Liver (tissue), 9 donors: Measurements from ENCODE around the gene CUL5. TPM values are rescaled to one million over a fixed set of nuclear protein-coding genes. Genes with fewer than 3 reads are reported as not detected.

ENCODE experiments used
- DNase-seq: peaks from one replicate; pipeline ENCODE4 v3.0.0-alpha.2; 2017; ENCODE audit warnings: low spot score
- H3K27ac ChIP-seq, 2 donors: one replicate each; pipeline ENCODE4 v1.7.0; 2013; ENCODE audit warnings: inconsistent platforms in 2 of 2, low read length in 2 of 2, control low read depth in 1 of 2, low read depth in 1 of 2, mild to moderate bottlenecking in 1 of 2
- H3K27me3 ChIP-seq, 4 donors: one replicate each; pipeline versions ENCODE4 v1.6.1 to v1.7.0; 2013; ENCODE audit warnings: low read length in 3 of 4, inconsistent platforms in 1 of 4, mild to moderate bottlenecking in 1 of 4, moderate library complexity in 1 of 4; ENCODE audit not compliant: control insufficient read depth in 4 of 4, insufficient read depth in 4 of 4
- H3K36me3 ChIP-seq, 4 donors: one replicate each; pipeline versions ENCODE4 v1.6.1 to v1.7.0; 2013; ENCODE audit warnings: low read length in 3 of 4, mild to moderate bottlenecking in 3 of 4, low read depth in 1 of 4, moderate library complexity in 1 of 4; ENCODE audit not compliant: control insufficient read depth in 4 of 4, insufficient read depth in 3 of 4
- H3K4me1 ChIP-seq, 4 donors: one replicate each; pipeline versions ENCODE4 v1.6.1 to v1.7.0; 2013; ENCODE audit warnings: low read length in 3 of 4, mild to moderate bottlenecking in 3 of 4, moderate library complexity in 1 of 4; ENCODE audit not compliant: control insufficient read depth in 4 of 4, insufficient read depth in 4 of 4
- H3K4me3 ChIP-seq, 3 donors: one replicate each; pipeline versions ENCODE4 v1.6.1 to v1.7.0; 2013; ENCODE audit warnings: low read length in 3 of 3, control low read depth in 1 of 3, low read depth in 1 of 3, mild to moderate bottlenecking in 1 of 3
- H3K9ac ChIP-seq, 2 donors: one replicate each; pipeline ENCODE4 v1.7.0; 2013; ENCODE audit warnings: low read length in 2 of 2, mild to moderate bottlenecking in 2 of 2, moderate library complexity in 2 of 2, control low read depth in 1 of 2, low read depth in 1 of 2
- H3K9me3 ChIP-seq, 4 donors: one replicate each; pipeline versions ENCODE4 v1.6.1 to v1.7.0; 2013; ENCODE audit warnings: low read length in 3 of 4; ENCODE audit not compliant: control insufficient read depth in 4 of 4
- ATF3 ChIP-seq: IDR thresholded peaks from 2 replicates; pipeline ENCODE4 v1.6.1; 2016; ENCODE audit warnings: antibody characterized with exemption
- CTCF ChIP-seq: fragments of 150-350 bp; IDR thresholded peaks from 2 replicates; pipeline ENCODE4 v1.5.1; 2017; ENCODE audit warnings: improper control_type of control experiment, low read depth, low read length; ENCODE audit not compliant: missing input control
- EGR1 ChIP-seq, 2 donors: IDR thresholded peaks; 2 replicates each; pipeline ENCODE4 v1.6.1; 2016 to 2018; ENCODE audit warnings: antibody characterized with exemption in 2 of 2, low read depth in 2 of 2
- FOXA1 ChIP-seq: IDR thresholded peaks from 2 replicates; pipeline ENCODE4 v1.6.1; 2016; ENCODE audit warnings: antibody characterized with exemption
- FOXA2 ChIP-seq: IDR thresholded peaks from 2 replicates; pipeline ENCODE4 v1.6.1; 2016; ENCODE audit warnings: antibody characterized with exemption
- GABPA ChIP-seq, 2 donors: IDR thresholded peaks in 1 of 2; conservative IDR thresholded peaks in 1 of 2; 2 replicates each; pipeline ENCODE4 v1.6.1; 2016; ENCODE audit warnings: antibody characterized with exemption in 2 of 2, mild to moderate bottlenecking in 1 of 2, moderate library complexity in 1 of 2
- HNF4A ChIP-seq, 2 donors: conservative IDR thresholded peaks; 2 replicates each; pipeline ENCODE4 v1.6.1; 2016; ENCODE audit warnings: antibody characterized with exemption in 2 of 2, mild to moderate bottlenecking in 2 of 2
- HNF4G ChIP-seq: IDR thresholded peaks from 2 replicates; pipeline ENCODE4 v1.6.1; 2016; ENCODE audit warnings: antibody characterized with exemption
- JUND ChIP-seq, 2 donors: IDR thresholded peaks; 2 replicates each; pipeline ENCODE4 v1.6.1; 2016; ENCODE audit warnings: antibody characterized with exemption in 2 of 2
- MAX ChIP-seq: IDR thresholded peaks from 2 replicates; pipeline ENCODE4 v1.6.1; 2016; ENCODE audit warnings: antibody characterized with exemption
- NR2F2 ChIP-seq: IDR thresholded peaks from 2 replicates; pipeline ENCODE4 v1.6.1; 2016; ENCODE audit warnings: antibody characterized with exemption
- RAD21 ChIP-seq, 2 donors: IDR thresholded peaks; 2 replicates each; pipeline ENCODE4 v1.6.1; 2016; ENCODE audit warnings: antibody characterized with exemption in 2 of 2, mild to moderate bottlenecking in 2 of 2
- RXRA ChIP-seq, 2 donors: IDR thresholded peaks; 2 replicates each; pipeline ENCODE4 v1.6.1; 2017 to 2018; ENCODE audit warnings: antibody characterized with exemption in 2 of 2, mild to moderate bottlenecking in 1 of 2
- SP1 ChIP-seq: IDR thresholded peaks from 2 replicates; pipeline ENCODE4 v1.6.1; 2018; ENCODE audit warnings: antibody characterized with exemption, mild to moderate bottlenecking
- TAF1 ChIP-seq: conservative IDR thresholded peaks from 2 replicates; pipeline ENCODE4 v1.6.1; 2016; ENCODE audit warnings: antibody characterized with exemption, mild to moderate bottlenecking
- YY1 ChIP-seq: IDR thresholded peaks from 2 replicates; pipeline ENCODE4 v1.6.1; 2016; ENCODE audit warnings: antibody characterized with exemption, mild to moderate bottlenecking
- ZBTB33 ChIP-seq: IDR thresholded peaks from 2 replicates; pipeline ENCODE4 v1.6.1; 2016; ENCODE audit warnings: antibody characterized with exemption
- WGBS: extraction: QIAGEN DNeasy Blood & Tissue Kit; methylation state at CpG from one replicate; pipeline ENCODE4 v1.1.7; 2013; 5-methylcytosine and 5-hydroxymethylcytosine counted together
- polyA plus RNA-seq, 2 donors: library from polyadenylated mRNA; stranded (reverse) in 1 of 2; unstranded in 1 of 2; fragments of 200-250 nt in 1 of 2; fragments of >200 nt in 1 of 2; fragmentation: Nextera tagmentation in 1 of 2; extraction: Ambion mirVana in 1 of 2; gene quantifications; one replicate each; pipeline versions ENCODE4 v1.2.1 to v1.2.3, GENCODE V29; 2013 to 2015
- total RNA-seq, 2 donors: library from RNA; depleted of rRNA; stranded (reverse); fragments of >200 nt; gene quantifications; one replicate each; pipeline ENCODE4 v1.2.3, GENCODE V29; 2014
- TF ChIP-seq, protein P1 (sequence below): IDR thresholded peaks from 2 replicates; pipeline ENCODE4 v1.6.1; 2016; ENCODE audit warnings: antibody characterized with exemption, mild to moderate bottlenecking
- donor health status: healthy.
- donor health status: healthy.
- donor health status: healthy.
- donor health status: healthy.
- donor health status: healthy.

Gene CUL5
- total and polyA plus RNA-seq, 4 donors = 5.6 to 21.1 (median 12.9) TPM

DNA sequence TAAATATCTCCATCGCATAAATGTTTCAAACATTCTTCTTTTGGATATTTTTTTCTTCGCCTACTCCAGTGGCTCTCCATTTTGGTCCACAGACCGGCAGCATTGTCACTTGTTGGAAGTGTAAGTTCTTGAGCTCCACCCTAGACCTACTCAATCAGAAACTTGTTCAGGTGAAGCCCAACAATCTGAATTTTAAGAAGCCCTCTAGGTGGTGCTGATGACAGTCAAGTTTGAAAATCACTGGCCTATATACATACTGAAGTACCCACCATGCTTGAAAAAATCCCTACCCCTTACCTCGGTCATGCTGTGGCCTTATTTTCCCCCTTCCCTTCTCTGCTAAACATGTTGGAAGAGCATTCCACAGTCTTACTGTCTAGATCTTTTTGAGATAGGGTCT lies 102.4 kb downstream of the CUL5 start:
- Histone ChIP-seq H3K9ac (no peak overlapping the region), H3K27ac (no peak overlapping the region), H3K4me3 (no peak overlapping the region), H3K27me3 (no peaks in the 10 kb centered on the region), H3K9me3 (no peaks in the 10 kb centered on the region), H3K36me3 (no peaks in the 10 kb centered on the region), H3K4me1 (peaks cover 0 to 11% (median 6%) of the 10 kb centered on the region in 4 donors)
- no peak for TF ChIP-seq RAD21 (IDR thresholded peaks at IDR 0.05)
- TF ChIP-seq ATF3 = no peak
- no peak for TF ChIP-seq TAF1
- TF ChIP-seq HNF4A (conservative IDR thresholded peaks at IDR 0.05) = no peak
- no peak for TF ChIP-seq ZBTB33
- no peak for TF ChIP-seq EGR1 (IDR thresholded peaks at IDR 0.05; ENCODE audit: low read depth in 2 of 2)
- TF ChIP-seq JUND (IDR thresholded peaks at IDR 0.05) = no peak
- TF ChIP-seq YY1 = no peak
- TF ChIP-seq HNF4G = no peak
- no peak for TF ChIP-seq RXRA (IDR thresholded peaks at IDR 0.05)
- no peak for TF ChIP-seq FOXA1
- no peak for TF ChIP-seq MAX
- TF ChIP-seq GABPA (IDR thresholded peaks at IDR 0.05 in 1 of 2, conservative IDR thresholded peaks at IDR 0.05 in 1 of 2) = no peak
- TF ChIP-seq CTCF = no peak
- no peak for TF ChIP-seq SP1
- TF ChIP-seq, protein P1, sequence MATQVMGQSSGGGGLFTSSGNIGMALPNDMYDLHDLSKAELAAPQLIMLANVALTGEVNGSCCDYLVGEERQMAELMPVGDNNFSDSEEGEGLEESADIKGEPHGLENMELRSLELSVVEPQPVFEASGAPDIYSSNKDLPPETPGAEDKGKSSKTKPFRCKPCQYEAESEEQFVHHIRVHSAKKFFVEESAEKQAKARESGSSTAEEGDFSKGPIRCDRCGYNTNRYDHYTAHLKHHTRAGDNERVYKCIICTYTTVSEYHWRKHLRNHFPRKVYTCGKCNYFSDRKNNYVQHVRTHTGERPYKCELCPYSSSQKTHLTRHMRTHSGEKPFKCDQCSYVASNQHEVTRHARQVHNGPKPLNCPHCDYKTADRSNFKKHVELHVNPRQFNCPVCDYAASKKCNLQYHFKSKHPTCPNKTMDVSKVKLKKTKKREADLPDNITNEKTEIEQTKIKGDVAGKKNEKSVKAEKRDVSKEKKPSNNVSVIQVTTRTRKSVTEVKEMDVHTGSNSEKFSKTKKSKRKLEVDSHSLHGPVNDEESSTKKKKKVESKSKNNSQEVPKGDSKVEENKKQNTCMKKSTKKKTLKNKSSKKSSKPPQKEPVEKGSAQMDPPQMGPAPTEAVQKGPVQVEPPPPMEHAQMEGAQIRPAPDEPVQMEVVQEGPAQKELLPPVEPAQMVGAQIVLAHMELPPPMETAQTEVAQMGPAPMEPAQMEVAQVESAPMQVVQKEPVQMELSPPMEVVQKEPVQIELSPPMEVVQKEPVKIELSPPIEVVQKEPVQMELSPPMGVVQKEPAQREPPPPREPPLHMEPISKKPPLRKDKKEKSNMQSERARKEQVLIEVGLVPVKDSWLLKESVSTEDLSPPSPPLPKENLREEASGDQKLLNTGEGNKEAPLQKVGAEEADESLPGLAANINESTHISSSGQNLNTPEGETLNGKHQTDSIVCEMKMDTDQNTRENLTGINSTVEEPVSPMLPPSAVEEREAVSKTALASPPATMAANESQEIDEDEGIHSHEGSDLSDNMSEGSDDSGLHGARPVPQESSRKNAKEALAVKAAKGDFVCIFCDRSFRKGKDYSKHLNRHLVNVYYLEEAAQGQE = no peak
- no peak for TF ChIP-seq FOXA2
- TF ChIP-seq NR2F2 = no peak
- no peak for DNase-seq
- 94% methylated on average over 4 of the region's 4 CpGs for WGBS
